ENCODE data around the gene ST8SIA1.

GRCh38 chr12:22312336-22312735 is 22.2 kb downstream of the ST8SIA1 start:
- TF ChIP-seq CTCF (IDR thresholded peaks at IDR 0.05; ENCODE audit: low read length) (no peak), EZH2 (optimal IDR thresholded peaks at IDR 0.05; ENCODE audit: low read depth, low read length) (no peak)
